HG03045 (cell line): ENCODE measurements around the gene SMARCD3.

Source experiments
- ATAC-seq: cut with Tn5 transposase; IDR thresholded peaks from one replicate; pipeline ENCODE4 v1.9.1; 2021; ENCODE audit warnings: mild to moderate bottlenecking, moderate library complexity; ENCODE audit not compliant: unreplicated experiment

The SMARCD3 gene

GRCh38 chr7:151249034-151249731, 689 bp upstream of the SMARCD3 start:
- ATAC-seq, result no peak

GRCh38 chr7:151247611-151248345, 716 bp downstream of the SMARCD3 start:
- ATAC-seq, result no peak

GRCh38 chr7:151246851-151247580, 1.5 kb downstream of the SMARCD3 start:
- no peak for ATAC-seq

GRCh38 chr7:151246102-151246850, 2.2 kb downstream of the SMARCD3 start:
- ATAC-seq, result no peak

- no peak for ATAC-seq
Observed at GRCh38 chr7:151245360-151246101, 3.0 kb downstream of the SMARCD3 start.

- ATAC-seq, result no peak
Observed at GRCh38 chr7:151244841-151245346, 3.6 kb downstream of the SMARCD3 start.

GRCh38 chr7:151244196-151244840, 4.2 kb downstream of the SMARCD3 start:
- no peak for ATAC-seq

- no peak for ATAC-seq
Observed at GRCh38 chr7:151243408-151244195, 4.9 kb downstream of the SMARCD3 start.

GRCh38 chr7:151243045-151243349, 5.5 kb downstream of the SMARCD3 start:
- no peak for ATAC-seq

GRCh38 chr7:151242159-151243044, 6.1 kb downstream of the SMARCD3 start:
- ATAC-seq, result no peak

- ATAC-seq, result no peak
Observed at GRCh38 chr7:151241755-151242096, 6.8 kb downstream of the SMARCD3 start.

- no peak for ATAC-seq
Observed at GRCh38 chr7:151240942-151241754, 7.3 kb downstream of the SMARCD3 start.

GRCh38 chr7:151240536-151240935, 8.0 kb downstream of the SMARCD3 start:
- ATAC-seq, result no peak

GRCh38 chr7:151239837-151240459, 8.5 kb downstream of the SMARCD3 start:
- ATAC-seq, result no peak

- no peak for ATAC-seq
Observed at GRCh38 chr7:151238924-151239836, 9.3 kb downstream of the SMARCD3 start.
